Endothelial cell of umbilical vein (primary cell): Measurements from ENCODE around the gene PPP4R3B. TPM values are rescaled to one million over a fixed set of nuclear protein-coding genes. Genes with fewer than 3 reads are reported as not detected.

Source experiments
- BruUV-seq: library from RNA; stranded (reverse); fragments of 400-500 nt; replicated peaks from 2 replicates; lab custom pipeline; 2021; lab: Mats Ljungman, UMichigan
- CTCF ChIA-PET: fragments of 300-600, 350-600 bp; sonication (Branson Sonifier 250); formaldehyde crosslinking; loops from one replicate; lab custom pipeline; 2021; ENCODE audit warnings: antibody characterized with exemption, inconsistent platforms; lab: Charles Lee
- POLR2A ChIA-PET: fragments of 300-600, 350-600 bp; sonication (Branson Sonifier 250); formaldehyde crosslinking; loops from one replicate; lab custom pipeline; 2021; ENCODE audit warnings: antibody characterized with exemption, inconsistent platforms; lab: Charles Lee
- DNase-seq: peaks from one replicate; pipeline ENCODE4 v3.0.0-alpha.2; 2011; ENCODE audit warnings: low read depth, low spot score
- FAIRE-seq: peaks from 2 replicates; lab custom pipeline; 2011; peaks lifted over from hg19 to GRCh38; lab: Jason Lieb, UNC
- H2AFZ ChIP-seq: 2 replicates; pipeline ENCODE4 v1.6.0; 2012; ENCODE audit warnings: low read depth, low read length, control low read depth, inconsistent platforms
- H3K27ac ChIP-seq: 2 replicates; pipeline ENCODE4 v1.5.1; 2011; ENCODE audit warnings: low read depth, mild to moderate bottlenecking, control low read depth, low read length, moderate library complexity; ENCODE audit not compliant: insufficient read depth
- H3K27me3 ChIP-seq, 2 experiments: 2 replicates each; pipeline versions ENCODE4 v1.6.0 to v1.6.1; 2011; ENCODE audit warnings: low read length in 2 of 2, mixed read lengths in 1 of 2; ENCODE audit not compliant: control insufficient read depth in 2 of 2, insufficient read depth in 2 of 2
- H3K36me3 ChIP-seq, 2 experiments: 2 replicates in 1 of 2; 3 replicates in 1 of 2; pipeline ENCODE4 v1.5.1; 2011; ENCODE audit warnings: low read length in 2 of 2, mild to moderate bottlenecking in 1 of 2, moderate library complexity in 1 of 2; ENCODE audit not compliant: control insufficient read depth in 2 of 2, insufficient read depth in 2 of 2; ENCODE audit errors: extremely low read depth in 1 of 2
- H3K4me1 ChIP-seq: 3 replicates; pipeline ENCODE4 v1.5.1; 2011; ENCODE audit warnings: mild to moderate bottlenecking, low read length; ENCODE audit not compliant: control insufficient read depth, insufficient read depth; ENCODE audit errors: extremely low read depth
- H3K4me2 ChIP-seq: 2 replicates; pipeline ENCODE4 v1.6.1; 2011; ENCODE audit warnings: low read length, control low read depth, mixed read lengths; ENCODE audit not compliant: insufficient read depth
- H3K4me3 ChIP-seq, 3 experiments: fragments of 200-600 bp in 1 of 3; sonication (generic), shearing (Covaris generic) in 1 of 3; replicated peaks in 1 of 3; 2 replicates each; pipeline ENCODE4 v1.5.1; 2011 to 2016; ENCODE audit warnings: control low read depth in 3 of 3, low read length in 3 of 3, mild to moderate bottlenecking in 2 of 3, inconsistent platforms in 1 of 3, low read depth in 1 of 3, moderate library complexity in 1 of 3; ENCODE audit not compliant: insufficient read depth in 1 of 3
- H3K79me2 ChIP-seq: 2 replicates; pipeline ENCODE4 v1.6.0; 2012; ENCODE audit warnings: low read length, inconsistent platforms; ENCODE audit not compliant: control insufficient read depth, insufficient read depth
- H3K9ac ChIP-seq: replicated peaks from 2 replicates; pipeline ENCODE3; 2011; ENCODE audit warnings: low read length, control low read depth; ENCODE audit not compliant: insufficient read depth; ENCODE audit errors: extremely low read depth
- H3K9me1 ChIP-seq: replicated peaks from 3 replicates; pipeline ENCODE4 v1.6.0; 2011; ENCODE audit warnings: mild to moderate bottlenecking, low read length; ENCODE audit not compliant: control insufficient read depth, insufficient read depth; ENCODE audit errors: extremely low read depth
- H3K9me3 ChIP-seq: replicated peaks from 2 replicates; pipeline ENCODE4 v1.5.1; 2012; ENCODE audit warnings: low read length, inconsistent platforms; ENCODE audit not compliant: control insufficient read depth, insufficient read depth
- H4K20me1 ChIP-seq: replicated peaks from 2 replicates; pipeline ENCODE3; 2011; ENCODE audit warnings: mild to moderate bottlenecking, low read length; ENCODE audit not compliant: control insufficient read depth, insufficient read depth; ENCODE audit errors: extremely low read depth
- CTCF ChIP-seq, 2 donors: IDR thresholded peaks; 1 replicate in 1 of 2; 2 replicates in 1 of 2; pipeline ENCODE4 v1.5.1; 2011; ENCODE audit warnings: low read length in 2 of 2, mild to moderate bottlenecking in 2 of 2, moderate library complexity in 2 of 2, control low read depth in 1 of 2, inconsistent platforms in 1 of 2, low read depth in 1 of 2; ENCODE audit not compliant: insufficient read depth in 1 of 2; ENCODE audit errors: extremely low read depth in 1 of 2
- EZH2 ChIP-seq: IDR thresholded peaks from 2 replicates; pipeline ENCODE4 v1.6.1; 2012; ENCODE audit warnings: borderline replicate concordance, low read depth, mild to moderate bottlenecking, moderate library complexity, low read length, inconsistent platforms; ENCODE audit not compliant: severe bottlenecking
- FOS ChIP-seq: IDR thresholded peaks from 2 replicates; pipeline ENCODE4 v1.6.1; 2011; ENCODE audit warnings: mild to moderate bottlenecking, low read length, moderate library complexity, borderline replicate concordance; ENCODE audit not compliant: insufficient read depth
- GATA2 ChIP-seq: IDR thresholded peaks from 2 replicates; pipeline ENCODE4 v1.7.0; 2011; ENCODE audit warnings: low read depth, mild to moderate bottlenecking, moderate library complexity, mixed read lengths, low read length; ENCODE audit not compliant: insufficient read length, insufficient read depth
- JUN ChIP-seq: IDR thresholded peaks from 2 replicates; pipeline ENCODE4 v1.6.1; 2011; ENCODE audit warnings: borderline replicate concordance, low read depth; ENCODE audit not compliant: insufficient read length, insufficient read depth
- MAX ChIP-seq: IDR thresholded peaks from 2 replicates; pipeline ENCODE4 v1.6.1; 2011; ENCODE audit not compliant: insufficient read depth, insufficient read length
- MYC ChIP-seq: IDR thresholded peaks from one replicate; pipeline ENCODE4 v1.6.1; 2011; ENCODE audit warnings: mild to moderate bottlenecking, low read depth, low read length
- POLR2A ChIP-seq: IDR thresholded peaks from 2 replicates; pipeline ENCODE4 v1.6.1; 2012; ENCODE audit warnings: low read depth, mild to moderate bottlenecking, control low read depth, low read length
- POLR2AphosphoS5 ChIP-seq: IDR thresholded peaks from 2 replicates; pipeline ENCODE4 v1.6.1; 2012; ENCODE audit warnings: low read depth, mild to moderate bottlenecking, control low read depth, low read length, moderate library complexity; ENCODE audit not compliant: insufficient read depth
- dilution Hi-C: fragments of 300-500 bp; cut with MboI; formaldehyde crosslinking; loops from one replicate; pipeline ENCODE4 v1.15.0; 2019; ENCODE audit warnings: low sequenced_read_pairs; ENCODE audit not compliant: extremely low pct_ligation_motif_present
- intact Hi-C: fragments of 100-400 bp; cut with micrococcal nuclease; formaldehyde crosslinking; loops from one replicate; pipeline ENCODE4 v1.10.0; 2022
- polyA plus RNA-seq, 4 experiments: library from polyadenylated mRNA; depleted of rRNA in 3 of 4; stranded (reverse) in 3 of 4; unstranded in 1 of 4; fragments of >200 nt; gene quantifications; 2 replicates each; pipeline versions ENCODE4 v1.2.1 to v1.2.3, GENCODE V29; 2011 to 2012; ENCODE audit warnings: missing spikeins in 1 of 4
- total RNA-seq: library from RNA; stranded (reverse); gene quantifications from 2 replicates; pipeline ENCODE4 v1.2.3, GENCODE V29; 2021

PPP4R3B gene
- total and polyA plus RNA-seq, 2 donors (not counting 3 experiments of a cell fraction or from before 2014, with no cell fraction given), result 11.2 to 51.5 TPM

GRCh38 chr2:55560855-55561254 is 56.6 kb downstream of the PPP4R3B start:
- Histone ChIP-seq H3K4me1 (peaks cover 3% of the 10 kb centered on the region), H3K9me1 (peaks cover 2% of the 10 kb centered on the region), H3K4me2 (no peak overlapping the region), H3K4me3 (no peak overlapping the region), H3K36me3 (peaks cover 14% of the 10 kb centered on the region in 2 experiments), H3K79me2 (no peaks in the 10 kb centered on the region), H2AFZ (no peak overlapping the region), H3K27me3 (no peaks in the 10 kb centered on the region), H3K9ac (no peak overlapping the region), H4K20me1 (no peaks in the 10 kb centered on the region), H3K9me3 (no peaks in the 10 kb centered on the region), H3K27ac (no peak overlapping the region)
- FAIRE-seq (no peak), DNase-seq (no peak)
- dilution Hi-C loops (no loop called here), intact Hi-C loops (no loop called here)
- TF ChIP-seq MYC, result no peak
- TF ChIP-seq FOS, result no peak
- no peak for TF ChIP-seq CTCF (IDR thresholded peaks at IDR 0.05; ENCODE audit: extremely low read depth in 1 of 2, insufficient read depth in 1 of 2, low read depth in 1 of 2, low read length in 2 of 2)
- TF ChIP-seq POLR2A, result no peak
- TF ChIP-seq MAX, result no peak
- no peak for TF ChIP-seq EZH2
- TF ChIP-seq GATA2, result no peak
- TF ChIP-seq POLR2AphosphoS5, result no peak
- no peak for TF ChIP-seq JUN
- no TSS peak for BruUV-seq
- ChIA-PET POLR2A (no interaction called here), CTCF (no interaction called here)
